ENCODE results near the gene FBXL19. TPM values are rescaled to one million over a fixed set of nuclear protein-coding genes. Genes with fewer than 3 reads are reported as not detected.

The FBXL19 gene
- polyA plus RNA-seq, 1 of the 3 experiments (the other 2 are of a cell fraction): 20.6 TPM

GRCh38 chr16:30965436-30965835 lies 42.1 kb downstream of the FBXL19 start:
- H3K4me2 ChIP-seq: no peak overlapping the region
- H3K27me3 ChIP-seq (ENCODE audit: insufficient read depth): no peaks in the 10 kb centered on the region
- H3K4me1 ChIP-seq (ENCODE audit: control insufficient read depth in 1 of 2, insufficient read depth in 2 of 2, low read depth in 1 of 2, low read length in 1 of 2): no peaks in the 10 kb centered on the region
- no peaks in the 10 kb centered on the region for H3K9me2 ChIP-seq
- 96% methylated on average over 15 of the region's 15 CpGs for WGBS (ENCODE audit: low lambda C conversion rate)
- CTCF ChIA-PET: interaction anchor here (3.7 kb wide), 1 partner anchor 20 kb away, joined by 21 read pairs; the partner anchor contains the start of gene HSD3B7
- H3K9ac ChIP-seq: no peak overlapping the region
- POLR2A ChIA-PET: no interaction called here
- H3K4me3 ChIP-seq (ENCODE audit: low read depth in 2 of 2, low read length in 1 of 2): no peak overlapping the region
- no peak for DNase-seq
- no peaks in the 10 kb centered on the region for H3K9me3 ChIP-seq
- H4K20me1 ChIP-seq (ENCODE audit: insufficient read depth): no peaks in the 10 kb centered on the region
- no peak overlapping the region for H2AFZ ChIP-seq (ENCODE audit: low read depth)
- H3F3A ChIP-seq (replicated peaks; ENCODE audit: insufficient read depth): no peaks in the 10 kb centered on the region
- H3K36me3 ChIP-seq (replicated peaks in 1 of 2; ENCODE audit: control insufficient read depth in 1 of 2, insufficient read depth in 2 of 2, low read length in 1 of 2): peaks cover 59 to 65% of the 10 kb centered on the region in 2 experiments
- no peak overlapping the region for H3K27ac ChIP-seq (ENCODE audit: low read depth in 2 of 2, low read length in 1 of 2)
- TF ChIP-seq IRF3 (IDR thresholded peaks at IDR 0.05; ENCODE audit: low read depth, low read length): no peak
- no peak for TF ChIP-seq CHD2 (IDR thresholded peaks at IDR 0.05; ENCODE audit: low read length, partially characterized antibody)
- TF ChIP-seq GABPA (IDR thresholded peaks at IDR 0.05; ENCODE audit: low read depth): no peak
- TF ChIP-seq ELF1 (IDR thresholded peaks at IDR 0.05): no peak
- TF ChIP-seq MEF2A (IDR thresholded peaks at IDR 0.05; ENCODE audit: borderline replicate concordance, low read depth): no peak
- TF ChIP-seq RXRA (IDR thresholded peaks at IDR 0.05; ENCODE audit: borderline replicate concordance, low read depth): no peak
- TF ChIP-seq PBX3 (IDR thresholded peaks at IDR 0.05): no peak
- no peak for TF ChIP-seq TCF12 (IDR thresholded peaks at IDR 0.05)
- no peak for TF ChIP-seq ZBTB33 (IDR thresholded peaks at IDR 0.05; ENCODE audit: borderline replicate concordance, low read depth)
- TF ChIP-seq MXI1 (IDR thresholded peaks at IDR 0.05; ENCODE audit: low read depth, low read length): no peak
- no peak for TF ChIP-seq GATA2 (CRISPR knock-in tag; IDR thresholded peaks at IDR 0.05)
- no peak for TF ChIP-seq EZH2phosphoT487 (IDR thresholded peaks at IDR 0.05; ENCODE audit: borderline replicate concordance, low read depth)
- no peak for TF ChIP-seq REST (IDR thresholded peaks at IDR 0.05; ENCODE audit: low read depth, low read length)
- no peak for TF ChIP-seq SIN3A (IDR thresholded peaks at IDR 0.05; ENCODE audit: borderline replicate concordance, low read depth, low read length)
- no peak for TF ChIP-seq FOSL2 (IDR thresholded peaks at IDR 0.05; ENCODE audit: borderline replicate concordance, low read depth)
- no peak for TF ChIP-seq YY1 (IDR thresholded peaks at IDR 0.05; ENCODE audit: low read depth)
- TF ChIP-seq RFX5 (IDR thresholded peaks at IDR 0.05; ENCODE audit: low read length): no peak
- no peak for TF ChIP-seq RCOR1 (IDR thresholded peaks at IDR 0.05; ENCODE audit: low read length)
- no peak for TF ChIP-seq MAX (IDR thresholded peaks at IDR 0.05; ENCODE audit: low read depth)
- TF ChIP-seq EP300 (IDR thresholded peaks at IDR 0.05; ENCODE audit: borderline replicate concordance in 1 of 2, low read depth in 1 of 2, low read length in 1 of 2): no peak
- peaks cover 7% of the 10 kb centered on the region; the same call in 1 of the 2 replicates for H3K79me2 ChIP-seq (ENCODE audit: insufficient read depth)
